ENCODE data around the gene SLC36A2.

DNA sequence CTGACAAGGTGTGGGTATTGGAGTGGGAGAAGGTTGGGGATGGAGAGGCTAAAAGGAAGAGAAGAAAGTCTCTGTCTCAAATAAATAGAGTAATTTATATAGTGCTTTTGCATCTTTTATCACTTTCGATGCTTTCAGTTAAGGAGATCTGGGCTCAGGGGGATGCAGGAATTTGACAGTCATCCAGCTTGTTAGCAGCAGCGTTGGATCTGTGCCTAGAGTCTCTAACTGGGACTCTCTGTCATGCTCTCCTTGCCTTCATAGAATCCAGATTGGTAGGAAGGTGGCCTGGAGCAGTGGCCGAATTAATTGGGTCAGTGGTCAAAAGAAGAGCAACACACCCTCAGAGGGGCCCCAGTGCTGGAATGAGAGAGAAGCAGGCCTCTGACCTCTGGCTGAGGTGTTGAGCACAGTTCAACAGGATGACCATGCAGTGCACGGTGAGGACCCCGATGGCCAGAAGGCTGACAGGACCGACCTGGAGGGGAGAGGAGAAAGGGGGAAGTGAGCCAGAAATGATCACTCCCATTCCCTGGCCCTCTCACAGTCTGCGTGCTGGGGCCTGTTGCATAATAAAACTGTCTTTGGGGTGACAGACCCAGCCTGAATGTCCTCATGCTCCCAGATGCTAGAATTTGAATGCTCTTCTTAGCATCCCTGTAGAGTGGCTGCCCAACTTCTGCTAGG lies 51.4 kb downstream of the SLC36A2 start:
- TF ChIP-seq, protein P1, sequence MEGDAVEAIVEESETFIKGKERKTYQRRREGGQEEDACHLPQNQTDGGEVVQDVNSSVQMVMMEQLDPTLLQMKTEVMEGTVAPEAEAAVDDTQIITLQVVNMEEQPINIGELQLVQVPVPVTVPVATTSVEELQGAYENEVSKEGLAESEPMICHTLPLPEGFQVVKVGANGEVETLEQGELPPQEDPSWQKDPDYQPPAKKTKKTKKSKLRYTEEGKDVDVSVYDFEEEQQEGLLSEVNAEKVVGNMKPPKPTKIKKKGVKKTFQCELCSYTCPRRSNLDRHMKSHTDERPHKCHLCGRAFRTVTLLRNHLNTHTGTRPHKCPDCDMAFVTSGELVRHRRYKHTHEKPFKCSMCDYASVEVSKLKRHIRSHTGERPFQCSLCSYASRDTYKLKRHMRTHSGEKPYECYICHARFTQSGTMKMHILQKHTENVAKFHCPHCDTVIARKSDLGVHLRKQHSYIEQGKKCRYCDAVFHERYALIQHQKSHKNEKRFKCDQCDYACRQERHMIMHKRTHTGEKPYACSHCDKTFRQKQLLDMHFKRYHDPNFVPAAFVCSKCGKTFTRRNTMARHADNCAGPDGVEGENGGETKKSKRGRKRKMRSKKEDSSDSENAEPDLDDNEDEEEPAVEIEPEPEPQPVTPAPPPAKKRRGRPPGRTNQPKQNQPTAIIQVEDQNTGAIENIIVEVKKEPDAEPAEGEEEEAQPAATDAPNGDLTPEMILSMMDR (conservative IDR thresholded peaks at IDR 0.05; ENCODE audit: low read length), result no peak
- no peak for TF ChIP-seq EZH2phosphoT487 (IDR thresholded peaks at IDR 0.05; ENCODE audit: borderline replicate concordance, low read depth, low read length)

Data from OCI-LY7 (cell line).